ENCODE results near the gene DTNB.
"Not testable (repeated sequence)": the region's sequence is repeated elsewhere in the genome, so short reads cannot be mapped to it uniquely, and the experiment has no call there.

Gene DTNB

GRCh38 chr2:25586726-25587144, 86.6 kb downstream of the DTNB start:
- DNase-seq = no peak

GRCh38 chr2:25585189-25585588, 88.2 kb downstream of the DTNB start:
- no peak for DNase-seq

GRCh38 chr2:25582077-25582830, 91.1 kb downstream of the DTNB start:
- DNase-seq = no peak

- DNase-seq = no peak
These were observed 96.8 kb downstream of the DTNB start for GRCh38 chr2:25576596-25576995.

GRCh38 chr2:25572638-25573037, 100.7 kb downstream of the DTNB start:
- no peak for DNase-seq

- DNase-seq = no peak
These were observed 103.1 kb downstream of the DTNB start for GRCh38 chr2:25570161-25570845.

- no peak for DNase-seq
These were observed 106.0 kb downstream of the DTNB start for GRCh38 chr2:25567406-25567805.

GRCh38 chr2:25566694-25567093, 106.7 kb downstream of the DTNB start:
- DNase-seq = no peak

GRCh38 chr2:25566094-25566493, 107.3 kb downstream of the DTNB start:
- DNase-seq = no peak

- DNase-seq = no peak
These were observed 112.1 kb downstream of the DTNB start for GRCh38 chr2:25561136-25561850.

GRCh38 chr2:25559148-25559547, 114.2 kb downstream of the DTNB start:
- no peak for DNase-seq

- DNase-seq = peak; percentile 62
These were observed 115.1 kb downstream of the DTNB start for GRCh38 chr2:25558262-25558661.

GRCh38 chr2:25557179-25558036, 116.0 kb downstream of the DTNB start:
- DNase-seq = no peak

- no peak for DNase-seq
These were observed 121.1 kb downstream of the DTNB start for GRCh38 chr2:25552318-25552717.

- no peak for DNase-seq
These were observed 122.1 kb downstream of the DTNB start for GRCh38 chr2:25551316-25551715.

- not testable (repeated sequence) for DNase-seq
These were observed 123.8 kb downstream of the DTNB start for GRCh38 chr2:25549571-25549970.

- DNase-seq = no peak
These were observed 124.8 kb downstream of the DTNB start for GRCh38 chr2:25548601-25549000.

GRCh38 chr2:25546852-25547251, 126.5 kb downstream of the DTNB start:
- DNase-seq = no peak

GRCh38 chr2:25545899-25546298, 127.5 kb downstream of the DTNB start:
- no peak for DNase-seq

GRCh38 chr2:25544445-25544844, 128.9 kb downstream of the DTNB start:
- DNase-seq = no peak

GRCh38 chr2:25543939-25544338, 129.4 kb downstream of the DTNB start:
- DNase-seq = no peak

GRCh38 chr2:25541378-25541777, 132.0 kb downstream of the DTNB start:
- no peak for DNase-seq

GRCh38 chr2:25539136-25539535, 134.2 kb downstream of the DTNB start:
- no peak for DNase-seq

All from CD4-positive, alpha-beta T cell treated with Interleukin-4 for 4 hours (primary cell).